Superior temporal gyrus (tissue), 1 donor: ENCODE data around the gene ARHGDIA.

Experiments used
- DNase-seq: peaks from one replicate; pipeline ENCODE4 v3.0.0-alpha.2; 2016; ENCODE audit errors: extremely low spot score

ARHGDIA gene

DNA sequence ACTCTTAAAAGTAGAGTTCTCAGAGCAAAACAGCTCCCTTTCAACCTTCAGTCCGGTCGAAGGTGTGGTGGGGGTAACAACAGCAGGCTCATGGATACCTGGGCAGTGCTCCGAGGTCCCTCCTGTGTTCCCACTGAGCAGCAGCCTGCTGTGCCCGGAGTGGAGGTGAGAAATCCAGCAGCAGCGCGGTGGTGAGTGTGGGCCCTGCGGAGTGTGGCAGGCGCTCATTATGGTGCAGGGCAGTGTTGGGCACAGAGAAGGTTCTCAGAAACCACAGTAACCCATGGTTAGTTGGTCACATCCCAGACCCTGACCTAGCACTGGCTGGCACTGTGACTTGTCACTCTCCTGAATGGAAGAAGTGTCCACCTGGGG, 5.8 kb downstream of the ARHGDIA start:
- DNase-seq = no peak

DNA sequence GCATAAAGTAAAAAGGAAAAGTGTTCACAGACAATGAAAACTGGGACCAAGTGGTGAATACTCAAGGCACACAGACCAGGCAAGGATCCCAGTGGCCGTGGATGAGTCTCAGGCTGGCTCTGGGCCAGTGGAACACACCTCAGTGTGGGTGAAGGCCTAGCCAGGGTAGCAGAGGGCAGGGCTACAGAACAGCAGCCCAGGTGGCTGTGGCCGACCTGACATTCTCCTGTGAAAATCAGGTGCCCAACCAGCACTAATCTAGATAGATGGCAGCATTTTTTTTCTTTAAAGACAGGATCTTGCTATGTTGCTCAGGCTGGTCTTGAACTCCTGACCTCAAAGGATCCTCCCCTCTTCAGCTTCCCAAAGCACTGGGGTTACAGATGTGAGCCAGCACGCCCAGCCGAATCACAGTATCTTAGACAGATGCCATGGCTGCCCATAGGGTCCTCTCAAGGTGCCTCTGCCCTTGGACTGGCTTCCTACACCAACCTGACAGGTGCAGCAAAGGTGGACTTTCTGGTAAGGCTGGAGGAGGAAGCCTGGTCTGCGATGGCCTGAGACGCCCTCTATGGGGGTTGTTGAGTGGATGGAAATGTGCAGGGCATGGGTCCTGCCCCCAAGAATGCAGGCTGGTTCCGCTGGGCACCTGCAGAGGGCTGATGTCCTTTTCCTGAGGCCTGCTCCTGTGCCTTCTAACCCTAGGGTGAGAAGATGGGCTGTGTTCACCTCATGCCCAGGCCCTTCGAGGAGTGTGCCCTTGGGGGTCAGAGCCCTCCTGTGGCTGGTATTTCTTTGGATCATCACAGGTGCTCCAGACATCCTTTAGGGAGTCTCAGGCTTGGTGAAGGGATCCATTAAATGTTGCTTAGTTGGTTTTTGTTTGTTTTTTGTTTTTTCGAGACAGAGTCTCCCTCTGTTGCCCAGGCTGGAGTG, 7.0 kb downstream of the ARHGDIA start:
- DNase-seq = no peak

DNA sequence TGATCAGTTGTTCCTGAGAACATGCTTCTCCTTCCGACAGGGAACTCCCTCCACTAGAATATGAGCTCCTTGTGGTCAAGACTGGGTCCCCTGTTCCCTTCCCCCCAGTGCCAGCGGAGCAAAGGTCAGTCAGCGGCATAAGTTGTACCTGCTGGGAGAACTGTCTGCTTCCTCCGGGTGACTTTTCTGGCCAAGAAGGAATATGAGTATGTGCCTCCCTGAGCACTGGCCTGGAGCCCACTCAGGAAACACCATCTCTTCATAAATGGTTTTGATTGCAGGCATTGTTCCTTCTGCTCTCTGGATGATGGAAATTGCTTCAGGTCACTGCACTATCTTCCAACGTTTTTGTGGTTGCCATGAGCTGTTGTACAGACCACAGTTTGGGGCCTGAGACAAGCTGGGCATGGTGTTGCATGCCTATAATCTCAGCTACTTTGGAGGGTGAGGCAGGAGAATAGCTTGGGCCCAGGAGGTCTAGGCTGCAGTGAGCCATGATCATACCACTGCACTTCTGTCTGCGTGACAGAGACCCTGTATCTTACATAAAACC, 7.9 kb downstream of the ARHGDIA start:
- no peak for DNase-seq

DNA sequence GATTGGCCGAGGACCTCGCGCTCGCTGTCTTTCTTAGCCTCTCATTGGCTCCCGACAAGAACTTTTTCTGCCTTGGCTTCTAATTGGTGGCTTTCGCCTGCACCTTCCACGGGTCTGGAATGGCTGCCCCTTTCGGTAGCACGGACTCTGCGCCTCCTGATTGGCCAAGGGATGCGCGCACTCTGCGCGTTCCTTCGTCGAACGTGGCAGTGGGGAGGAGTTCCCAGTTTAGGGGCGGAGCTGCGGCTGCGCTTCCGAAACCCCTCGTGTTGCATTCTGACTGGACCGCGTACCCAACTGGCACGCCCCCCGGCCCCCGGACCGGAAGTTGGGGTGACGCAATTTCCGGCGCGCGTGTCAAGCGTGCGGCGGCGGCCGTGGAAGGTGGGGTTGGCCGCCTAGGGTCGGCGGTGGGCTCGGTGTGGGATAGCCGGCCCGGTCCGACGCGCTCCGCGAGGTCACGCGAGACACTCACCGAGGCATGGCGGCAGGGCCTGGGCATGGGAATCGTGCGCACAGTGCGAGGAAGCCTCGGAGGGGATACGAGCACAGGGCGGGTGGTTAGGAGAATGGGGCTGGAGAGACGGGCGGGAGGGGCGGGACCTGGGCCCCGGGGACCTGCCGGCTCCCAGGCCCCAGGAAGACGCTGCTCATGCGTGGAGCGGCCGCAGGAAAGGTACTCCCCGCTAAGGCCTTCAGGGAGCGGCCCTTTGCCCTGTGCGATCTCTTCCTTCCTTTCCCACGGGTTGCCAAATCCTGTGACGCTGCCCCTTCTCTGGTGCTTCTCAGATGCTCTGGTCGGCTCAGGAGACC, 10.2 kb downstream of the ARHGDIA start:
- peak; percentile 100 for DNase-seq

DNA sequence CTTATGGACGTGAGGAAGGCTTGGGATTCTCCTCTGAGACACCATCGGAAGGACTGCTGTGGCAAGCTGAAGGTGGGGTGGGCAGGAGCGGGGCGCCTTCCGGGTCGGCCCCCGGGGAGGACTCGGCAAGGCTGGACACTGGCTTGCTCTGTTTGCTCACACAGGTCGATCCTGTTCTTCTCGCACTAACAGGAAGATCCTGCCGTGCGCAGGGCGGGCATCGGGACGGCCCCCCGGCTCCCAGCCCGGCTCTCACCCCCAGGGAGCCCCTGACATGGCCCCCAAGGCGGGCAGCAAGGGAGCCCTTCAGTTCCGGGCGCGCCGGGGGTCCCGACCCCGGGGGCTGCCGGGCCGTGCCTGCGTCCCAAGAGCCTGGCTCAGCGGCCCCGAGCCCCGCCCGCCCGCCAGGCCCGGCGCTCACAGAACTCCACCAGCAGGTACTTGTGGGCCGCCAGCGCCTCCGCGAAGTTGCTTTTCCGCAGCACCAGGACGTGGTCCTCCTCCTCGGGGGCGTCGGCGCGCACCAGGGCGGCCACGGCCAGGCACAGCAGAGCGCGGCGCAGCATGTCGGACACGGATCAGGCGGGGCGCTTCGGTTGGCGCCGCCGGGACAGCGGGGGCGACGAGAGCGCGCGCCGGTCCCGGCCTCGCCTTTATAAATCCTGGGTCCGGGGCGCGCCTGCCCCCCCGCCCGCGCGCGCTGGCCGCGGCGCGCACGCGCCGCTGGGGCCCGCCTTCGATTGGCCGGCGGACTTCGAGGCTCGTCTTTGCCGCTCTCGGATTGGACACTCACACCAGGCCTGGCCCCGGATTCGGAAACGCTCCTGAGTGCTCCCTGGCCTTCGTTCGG, 11.0 kb downstream of the ARHGDIA start, which contains the start of gene P4HB:
Gene P4HB, minus strand, starts transcription at position 630 of the 850 bp plus-strand sequence. Its CDS starts 64 bp downstream, at position 566.
- no peak for DNase-seq

DNA sequence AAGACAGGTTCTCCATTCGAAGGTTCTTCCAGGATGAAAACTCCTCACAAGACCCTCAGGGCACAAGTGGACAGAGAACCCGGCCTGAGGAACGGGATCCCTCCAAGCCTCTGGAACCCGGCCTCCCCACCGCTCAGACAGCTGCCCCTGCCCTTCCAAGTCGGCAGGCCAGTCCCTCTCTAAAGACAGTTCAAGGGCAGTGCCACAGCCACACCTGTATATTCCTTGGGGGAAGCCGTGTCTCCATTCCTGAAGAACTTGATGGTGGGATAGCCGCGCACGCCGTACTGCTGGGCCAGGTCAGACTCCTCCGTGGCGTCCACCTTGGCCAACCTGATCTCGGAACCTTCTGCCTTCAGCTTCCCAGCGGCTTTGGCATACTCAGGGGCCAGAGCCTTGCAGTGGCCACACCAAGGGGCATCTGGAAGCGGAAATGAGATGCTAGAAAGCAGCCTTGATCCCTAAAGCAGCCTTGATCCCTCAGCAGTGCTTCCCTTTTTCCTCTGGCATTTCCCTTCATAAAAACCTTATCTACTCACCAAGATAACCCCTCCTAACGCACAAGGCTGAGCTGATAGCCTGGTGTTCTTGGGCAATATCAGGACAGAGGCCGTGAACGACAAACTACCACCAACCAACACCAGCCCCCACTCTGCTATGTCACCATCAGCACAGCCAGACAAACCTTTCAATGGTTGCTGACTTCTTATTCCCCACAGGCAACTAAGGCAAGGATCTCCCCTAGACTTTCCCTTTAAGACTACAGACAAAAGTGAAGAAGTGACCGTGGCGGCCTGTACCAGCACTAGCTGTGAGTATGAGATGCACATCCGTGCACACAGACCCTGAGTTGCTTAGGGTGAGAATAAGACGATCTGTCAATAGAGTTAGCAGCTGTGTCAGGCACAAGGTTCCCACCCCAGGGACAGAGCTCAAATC, 11.9 kb downstream of the ARHGDIA start:
- no peak for DNase-seq

DNA sequence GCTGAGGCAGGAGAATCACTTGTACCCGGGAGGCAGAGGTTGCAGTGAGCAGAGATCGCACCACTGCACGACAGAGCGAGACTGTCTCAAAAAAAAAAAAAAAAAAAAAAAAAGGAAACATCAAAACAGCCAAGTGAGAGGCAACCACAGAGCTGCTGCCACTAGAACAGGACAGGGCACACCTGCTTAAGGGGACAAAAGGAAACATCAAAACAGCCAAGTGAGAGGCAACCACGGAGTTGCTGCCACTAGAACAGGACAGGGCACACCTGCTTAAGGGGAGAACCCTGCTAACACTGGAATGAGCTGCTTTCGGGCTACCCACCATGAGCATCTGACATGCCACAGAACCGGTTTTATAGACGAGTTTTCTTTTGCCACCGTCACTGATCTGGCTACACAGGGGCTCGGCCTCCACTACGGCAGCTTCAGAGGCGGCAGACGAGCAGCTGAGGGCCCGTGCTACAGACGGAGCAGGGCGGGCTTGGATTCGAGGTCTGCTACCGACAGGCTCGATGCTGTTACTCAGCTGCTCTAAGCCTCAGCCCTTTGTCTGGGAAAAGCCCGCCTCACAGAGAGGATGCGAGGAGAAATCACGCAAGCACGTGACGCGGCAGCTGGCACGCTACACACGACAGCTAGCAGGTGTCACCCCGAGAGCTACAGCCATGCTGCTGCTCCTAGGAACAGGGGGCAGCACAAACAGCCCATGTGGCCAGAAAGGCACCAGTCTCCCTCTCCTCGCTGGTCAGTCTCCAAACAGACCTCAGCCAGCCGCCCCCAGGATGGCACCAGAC, 12.8 kb downstream of the ARHGDIA start:
- DNase-seq = no peak

DNA sequence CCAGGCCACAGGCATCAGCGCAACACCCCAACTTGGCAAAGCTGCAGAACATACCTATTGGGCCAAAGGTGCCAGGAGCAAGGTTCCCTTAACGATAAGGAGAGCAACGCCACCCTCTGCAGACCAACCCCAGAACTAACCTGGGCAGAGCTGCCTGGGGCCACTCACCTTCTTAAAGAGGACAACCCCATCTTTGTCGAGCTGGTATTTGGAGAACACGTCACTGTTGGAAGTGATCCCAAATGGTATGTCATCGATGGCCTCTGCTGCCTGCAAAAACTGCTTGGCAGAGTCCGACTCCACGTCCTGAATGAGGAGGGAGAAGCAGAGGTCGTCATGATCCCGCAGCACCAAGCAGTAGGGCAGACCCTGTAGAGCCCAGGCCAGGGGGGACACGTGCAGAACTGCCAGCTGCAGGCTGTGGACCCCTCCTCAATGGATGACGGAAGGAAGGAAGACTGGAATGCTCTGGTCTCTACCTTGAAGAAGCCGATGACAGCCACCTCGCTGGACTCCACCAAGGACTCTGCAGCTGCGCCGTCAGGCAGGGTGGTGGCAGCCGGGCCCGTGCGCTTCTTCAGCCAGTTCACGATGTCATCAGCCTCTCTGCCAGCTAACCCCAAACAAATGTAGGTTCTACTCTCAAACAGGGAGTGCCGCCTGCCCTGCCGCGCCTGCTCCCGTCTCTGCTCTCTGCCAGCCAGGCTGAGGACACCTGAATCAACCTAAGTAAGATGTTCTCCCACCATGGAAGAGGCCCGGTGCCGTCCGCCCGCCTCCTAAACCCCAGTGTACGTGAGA, 16.0 kb downstream of the ARHGDIA start:
- DNase-seq = no peak

DNA sequence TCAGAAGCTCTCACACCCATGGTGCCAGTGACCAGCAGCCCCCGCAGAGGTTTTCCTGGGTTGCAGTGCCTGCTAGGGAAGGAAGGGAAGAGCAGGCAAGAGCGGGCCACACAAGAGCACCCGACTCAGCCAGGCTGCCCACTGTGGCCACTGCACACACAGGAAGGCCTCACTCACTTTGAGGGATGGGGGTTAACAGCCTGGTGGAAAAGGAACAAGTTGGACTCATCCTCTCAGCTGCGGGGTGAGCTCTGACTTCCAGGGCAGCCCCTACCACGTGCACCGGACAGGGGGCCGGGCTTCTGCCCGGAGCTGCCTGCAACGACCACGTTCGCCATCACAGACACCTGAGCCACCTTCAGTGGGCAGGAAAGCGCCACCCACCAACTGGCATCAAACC, 18.9 kb downstream of the ARHGDIA start:
- DNase-seq = no peak

DNA sequence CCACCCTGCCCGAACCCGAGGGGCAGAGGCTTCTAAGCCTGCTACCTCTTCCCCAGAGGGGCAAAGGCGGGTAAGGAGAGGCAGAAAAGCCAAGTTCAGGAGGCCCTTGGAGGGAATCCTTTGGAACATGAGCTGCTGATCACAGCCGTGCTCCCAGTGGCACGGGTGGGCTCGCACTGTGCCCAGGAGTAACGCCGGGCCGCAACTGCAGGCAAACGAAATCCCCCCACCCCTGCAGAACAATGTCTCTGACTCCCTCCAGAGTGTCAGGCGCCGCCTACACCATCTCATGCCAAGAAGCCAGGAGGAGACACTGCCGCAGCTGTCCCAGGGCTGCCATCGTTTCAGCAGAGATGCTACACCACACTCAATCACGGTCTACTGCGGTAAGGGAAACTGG, 19.7 kb downstream of the ARHGDIA start:
- no peak for DNase-seq

DNA sequence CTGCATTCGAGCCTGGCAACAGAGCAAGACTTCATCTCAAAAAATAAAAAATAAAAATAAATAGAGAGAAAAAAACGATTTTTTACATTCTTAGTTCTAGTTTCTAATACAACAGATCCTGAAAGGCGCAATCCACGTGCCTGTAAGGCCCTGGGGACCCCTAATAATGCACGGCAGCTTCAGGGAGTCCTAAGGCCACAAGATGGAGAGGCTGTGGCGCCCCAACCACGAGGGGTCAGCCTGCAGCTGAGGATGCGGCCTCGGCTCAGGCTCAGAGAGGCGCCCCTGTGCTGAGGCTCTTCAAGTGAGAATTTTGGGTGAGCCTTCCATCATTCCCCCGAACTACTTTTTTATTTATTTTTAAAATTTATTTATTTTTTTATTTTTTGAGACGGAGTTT, 21.7 kb downstream of the ARHGDIA start:
- no peak for DNase-seq

DNA sequence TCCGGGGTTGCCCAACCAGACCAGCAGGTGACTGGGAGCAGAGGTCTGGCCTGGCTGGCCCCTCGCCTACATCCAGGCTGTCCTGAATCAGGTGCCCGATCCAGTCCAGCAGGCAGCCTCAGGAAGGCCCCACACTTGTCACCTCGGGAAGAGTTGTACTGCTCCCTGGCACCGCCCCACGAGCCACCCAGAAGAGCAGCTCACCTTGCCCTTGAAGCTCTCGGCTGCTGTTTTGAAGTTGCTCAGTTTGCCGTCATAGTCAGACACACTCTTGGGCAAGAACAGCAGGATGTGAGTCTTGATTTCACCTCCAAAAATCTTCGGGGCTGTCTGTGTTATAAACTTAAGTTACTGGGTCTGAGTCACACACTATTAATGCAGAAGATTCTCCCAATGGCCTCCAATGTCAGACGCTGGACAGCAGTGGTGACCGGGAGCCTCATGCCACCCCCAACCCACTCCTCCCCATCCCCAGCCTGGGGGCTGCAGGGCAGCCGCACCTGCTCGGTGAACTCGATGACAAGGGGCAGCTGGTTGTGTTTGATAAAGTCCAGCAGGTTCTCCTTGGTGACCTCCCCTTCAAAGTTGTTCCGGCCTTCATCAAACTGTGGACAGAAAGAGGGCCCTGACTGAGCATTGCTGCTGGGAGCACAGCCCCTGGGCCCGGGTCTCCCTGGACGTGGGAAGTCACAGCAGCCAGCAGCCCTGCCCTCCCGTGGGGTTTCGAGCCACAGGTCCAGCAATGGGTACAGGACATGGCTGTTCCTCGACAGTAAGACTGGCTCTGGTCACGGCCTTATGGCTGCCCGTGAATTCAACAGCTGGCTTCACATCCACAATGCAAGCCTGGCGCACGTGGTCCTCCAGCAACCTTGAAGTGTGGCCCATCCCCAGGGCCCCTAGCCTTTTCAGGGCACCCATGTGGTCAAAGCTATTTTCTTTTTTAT, 24.1 kb downstream of the ARHGDIA start:
- DNase-seq = no peak

DNA sequence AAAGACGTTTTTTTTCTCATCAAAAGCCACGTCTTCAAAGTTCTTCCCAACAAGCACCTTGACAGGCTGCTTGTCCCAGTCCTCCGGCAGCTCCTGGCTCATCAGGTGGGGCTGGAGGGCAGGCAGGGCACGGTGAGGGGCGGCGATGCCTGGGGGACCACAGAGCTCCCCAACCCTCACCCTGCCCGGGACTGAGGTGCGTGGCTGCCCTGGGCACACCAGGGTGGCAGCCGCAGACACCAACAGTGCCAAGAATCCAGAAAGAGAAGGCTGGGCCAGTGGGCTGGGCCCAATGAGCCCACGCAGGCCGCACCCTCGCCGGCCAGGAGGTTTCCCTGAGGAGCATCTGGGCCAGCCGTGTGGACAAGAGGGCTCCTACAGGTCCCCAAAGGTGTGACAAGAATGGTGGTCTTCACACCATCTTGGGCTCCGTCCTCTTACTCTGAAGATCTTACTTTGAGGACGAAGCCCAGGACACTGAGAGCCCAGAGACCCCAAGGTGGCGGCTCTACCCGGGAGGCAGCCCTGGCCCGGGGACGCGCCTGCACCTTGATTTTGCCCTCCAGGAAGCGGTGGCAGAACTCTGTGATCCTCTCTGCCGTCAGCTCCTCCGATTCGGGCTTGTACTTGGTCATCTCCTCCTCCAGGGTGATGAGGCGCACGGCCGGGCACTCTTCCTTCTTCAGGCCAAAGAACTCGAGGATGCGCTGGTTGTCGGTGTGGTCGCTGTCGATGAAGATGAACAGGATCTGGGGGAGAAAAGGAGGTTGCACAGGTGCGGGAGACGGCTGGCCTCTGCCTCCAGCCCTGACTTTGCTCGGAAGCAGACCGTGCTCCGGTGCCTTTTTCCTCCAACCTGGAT, 25.0 kb downstream of the ARHGDIA start:
- no peak for DNase-seq

DNA sequence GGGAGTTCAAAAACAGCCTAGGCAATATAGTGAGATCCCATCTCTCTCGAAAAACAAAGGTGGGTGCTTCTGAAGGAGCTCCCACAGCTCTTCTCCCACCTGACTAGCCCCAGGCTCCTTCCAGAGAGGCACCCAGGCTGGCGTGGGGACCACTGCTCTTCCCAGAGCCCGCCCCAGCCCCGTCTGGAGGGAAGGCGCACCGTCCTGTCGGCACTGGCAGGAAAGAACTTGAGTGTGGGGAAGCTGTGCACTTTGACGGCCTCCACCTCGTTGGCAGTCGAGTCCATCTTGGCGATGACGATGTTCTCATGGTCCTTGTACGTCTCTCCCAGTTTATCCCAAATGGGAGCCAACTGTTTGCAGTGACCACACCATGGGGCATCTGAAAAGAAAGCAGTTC, 25.8 kb downstream of the ARHGDIA start:
- DNase-seq = no peak

DNA sequence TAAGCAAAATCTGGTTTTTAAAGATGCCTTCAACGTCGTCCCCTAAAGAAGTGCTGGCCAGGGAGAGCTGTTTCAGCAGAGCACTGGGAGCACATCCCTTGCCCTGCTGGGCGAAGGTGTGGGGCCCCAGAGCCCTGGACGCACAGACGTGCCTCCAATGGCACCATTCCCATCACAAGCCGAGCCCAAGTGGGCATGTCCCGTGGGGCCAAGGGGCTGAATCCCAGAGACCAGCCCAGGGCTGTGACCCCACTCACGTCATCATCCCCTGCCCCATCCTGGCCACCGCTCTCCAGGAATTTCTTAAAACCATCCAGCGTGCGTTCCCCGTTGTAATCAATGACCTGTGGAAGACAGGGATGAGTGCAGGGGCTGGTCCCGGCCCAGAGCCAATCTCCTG, 26.2 kb downstream of the ARHGDIA start:
- DNase-seq = no peak

DNA sequence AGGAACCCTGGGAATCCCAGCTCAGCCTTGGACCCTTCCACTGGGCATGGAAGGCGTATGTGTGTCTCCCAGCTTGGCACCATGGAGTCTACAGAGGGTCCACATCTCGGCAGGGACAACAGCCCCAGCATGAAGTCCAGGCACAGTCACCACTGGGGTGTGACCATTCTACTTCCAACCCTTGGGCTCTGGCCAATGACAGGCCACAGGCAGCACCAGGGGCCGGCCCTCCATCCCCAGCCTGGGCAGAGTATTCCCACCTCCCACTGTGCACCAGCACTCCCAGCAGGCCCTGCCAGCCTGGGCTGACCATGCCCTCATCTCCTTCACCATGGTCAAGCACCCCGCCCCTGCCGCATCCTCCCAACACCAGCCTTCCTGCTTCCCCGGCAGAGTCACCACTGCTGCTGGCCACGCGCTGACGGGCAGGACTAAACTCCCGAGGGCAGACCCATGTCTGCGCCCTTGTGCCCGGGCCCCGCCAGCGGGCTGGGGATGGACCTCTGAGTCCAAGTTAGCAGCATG, 26.7 kb downstream of the ARHGDIA start:
- DNase-seq = no peak
